Stimulated activated naive CD8-positive, alpha-beta T cell treated with anti-CD3 and anti-CD28 coated beads, Interleukin-15, amount 100 ng/mL, for 72 hours (primary cell): ENCODE measurements around the gene SARDH.

ENCODE experiments used
- ATAC-seq: fragments of 150-1000 bp; cut with Tn5 transposase; 2 replicates; pipeline ENCODE4 v1.10.0; 2021; ENCODE audit warnings: mild to moderate bottlenecking, moderate library complexity
- DNase-seq, 2 donors: peaks; one replicate each; pipeline ENCODE4 v3.0.0; 2021 to 2022
- H3K27ac Mint-ChIP-seq, 2 donors: one replicate each; pipeline ENCODE4 v1.8.0; 2022; ENCODE audit warnings: mild to moderate bottlenecking in 2 of 2, mixed read lengths in 2 of 2, moderate library complexity in 2 of 2
- H3K27me3 Mint-ChIP-seq: one replicate; pipeline ENCODE4 v1.8.0; 2022; ENCODE audit warnings: mixed read lengths
- H3K4me1 Mint-ChIP-seq: one replicate; pipeline ENCODE4 v1.8.0; 2022; ENCODE audit warnings: mild to moderate bottlenecking, mixed read lengths
- H3K4me3 Mint-ChIP-seq, 2 donors: one replicate each; pipeline ENCODE4 v1.8.0; 2022; ENCODE audit warnings: mild to moderate bottlenecking in 2 of 2, mixed read lengths in 2 of 2, moderate library complexity in 1 of 2
- H3K9me3 Mint-ChIP-seq, 2 donors: one replicate each; pipeline ENCODE4 v1.8.0; 2022; ENCODE audit warnings: mixed read lengths in 2 of 2

The SARDH gene

DNA sequence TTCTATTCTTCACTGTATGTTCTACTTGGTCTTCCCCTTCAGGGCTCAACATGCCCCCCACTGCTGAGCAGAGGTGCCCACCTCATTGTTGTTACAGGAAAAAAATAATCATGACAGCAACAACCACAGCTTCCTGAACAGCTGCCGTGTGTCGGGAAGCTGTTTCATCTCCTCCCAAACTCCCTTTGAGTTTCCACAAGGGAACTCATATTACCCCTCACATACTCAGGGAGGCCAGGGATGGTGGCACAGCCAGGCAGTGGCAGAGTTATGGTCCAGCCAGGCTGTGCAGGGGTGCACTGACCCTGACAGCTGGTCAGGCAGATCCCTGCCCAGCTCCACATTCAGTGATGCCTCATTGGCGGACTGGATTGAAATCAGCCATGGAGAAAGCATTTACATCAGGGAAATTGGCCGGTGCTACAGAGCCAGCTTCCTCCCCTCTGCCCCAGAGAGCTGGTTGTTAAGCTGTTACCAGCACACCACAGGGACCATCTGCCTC is 37.3 kb downstream of the SARDH start:
- Mint-ChIP-seq H3K9me3 (peaks cover 0 to 9% of the 10 kb centered on the region in 2 donors), H3K4me1 (peaks cover 47% of the 10 kb centered on the region), H3K4me3 (peak overlapping the region; percentile 81 to 85), H3K27me3 (no peaks in the 10 kb centered on the region), H3K27ac (peak overlapping the region in 1 of 2 donors; percentile 79)
- DNase-seq (no peak), ATAC-seq (peak; percentile 29)

DNA sequence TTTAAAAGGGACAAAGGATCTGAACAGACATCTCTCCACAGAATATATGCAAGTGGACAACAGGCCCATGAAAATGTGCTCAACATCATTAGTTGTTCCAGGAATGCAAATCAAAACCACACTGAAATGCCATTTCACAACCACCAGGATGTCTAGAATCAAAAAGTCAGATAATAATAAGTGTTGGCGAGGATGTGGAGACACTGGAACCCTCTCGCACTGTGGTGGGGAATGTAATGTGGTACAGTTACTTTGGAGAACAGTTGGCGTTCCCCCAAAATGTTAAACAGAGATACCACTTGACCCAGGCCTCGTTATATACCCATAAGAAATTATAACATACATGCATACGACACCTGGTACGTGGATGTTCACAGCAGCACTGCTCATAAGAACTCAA is 38.6 kb downstream of the SARDH start:
- Mint-ChIP-seq H3K4me1 (peaks cover 49% of the 10 kb centered on the region), H3K9me3 (peaks cover 0 to 9% of the 10 kb centered on the region in 2 donors), H3K4me3 (no peak overlapping the region), H3K27me3 (no peaks in the 10 kb centered on the region), H3K27ac (no peak overlapping the region)
- DNase-seq (no peak), ATAC-seq (no peak)

DNA sequence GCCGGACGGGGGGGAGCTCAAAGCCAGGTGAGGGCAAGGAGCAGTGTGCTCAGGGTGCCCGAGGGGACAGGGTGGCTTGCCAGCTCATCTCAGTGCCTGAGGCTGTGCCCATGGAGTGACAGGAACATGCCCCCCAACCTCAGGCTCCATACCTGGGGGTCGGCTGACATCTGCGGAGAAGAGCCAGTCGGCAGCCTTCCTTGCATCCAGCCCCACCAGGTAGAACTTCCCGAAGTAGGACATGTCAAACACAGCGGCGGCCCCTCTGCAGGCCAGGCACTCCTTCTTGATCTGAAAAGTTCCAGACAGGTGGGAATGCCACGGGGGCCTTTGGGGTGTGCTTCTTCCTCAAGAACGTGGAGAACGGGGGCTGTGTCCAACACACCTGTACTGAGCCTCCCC is 42.1 kb downstream of the SARDH start:
- ATAC-seq (no peak), DNase-seq (no peak)
- peaks cover 41% of the 10 kb centered on the region for H3K4me1 Mint-ChIP-seq
- no peaks in the 10 kb centered on the region for H3K27me3 Mint-ChIP-seq
- H3K9me3 Mint-ChIP-seq: peaks cover 0 to 9% of the 10 kb centered on the region in 2 donors
- no peak overlapping the region for H3K27ac Mint-ChIP-seq
- H3K4me3 Mint-ChIP-seq: no peak overlapping the region

DNA sequence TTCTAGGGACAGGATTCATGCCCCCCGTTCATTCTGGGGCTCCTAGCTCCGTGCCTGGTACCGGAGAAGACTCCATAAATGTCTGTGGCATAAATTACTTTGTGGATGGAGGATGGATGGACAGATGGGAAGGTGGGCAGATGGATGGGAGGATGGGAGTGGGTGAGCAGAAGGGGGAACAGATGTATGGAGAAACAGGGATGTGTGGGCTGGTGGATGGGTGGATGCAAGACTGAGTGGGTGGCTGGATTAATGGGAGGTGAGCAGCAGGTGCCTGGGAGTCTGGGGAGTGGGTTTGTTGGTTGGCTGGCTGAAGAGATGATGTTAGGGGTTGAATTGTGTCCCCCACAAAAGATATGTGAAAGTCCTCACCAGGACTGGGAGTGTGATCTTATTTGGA is 43.5 kb downstream of the SARDH start:
- H3K27me3 Mint-ChIP-seq: no peaks in the 10 kb centered on the region
- DNase-seq (no peak), ATAC-seq (no peak)
- H3K4me1 Mint-ChIP-seq: peaks cover 32% of the 10 kb centered on the region
- H3K9me3 Mint-ChIP-seq: peaks cover 0 to 8% of the 10 kb centered on the region in 2 donors
- H3K4me3 Mint-ChIP-seq: no peak overlapping the region
- H3K27ac Mint-ChIP-seq: peak overlapping the region in 1 of 2 donors; percentile 22

DNA sequence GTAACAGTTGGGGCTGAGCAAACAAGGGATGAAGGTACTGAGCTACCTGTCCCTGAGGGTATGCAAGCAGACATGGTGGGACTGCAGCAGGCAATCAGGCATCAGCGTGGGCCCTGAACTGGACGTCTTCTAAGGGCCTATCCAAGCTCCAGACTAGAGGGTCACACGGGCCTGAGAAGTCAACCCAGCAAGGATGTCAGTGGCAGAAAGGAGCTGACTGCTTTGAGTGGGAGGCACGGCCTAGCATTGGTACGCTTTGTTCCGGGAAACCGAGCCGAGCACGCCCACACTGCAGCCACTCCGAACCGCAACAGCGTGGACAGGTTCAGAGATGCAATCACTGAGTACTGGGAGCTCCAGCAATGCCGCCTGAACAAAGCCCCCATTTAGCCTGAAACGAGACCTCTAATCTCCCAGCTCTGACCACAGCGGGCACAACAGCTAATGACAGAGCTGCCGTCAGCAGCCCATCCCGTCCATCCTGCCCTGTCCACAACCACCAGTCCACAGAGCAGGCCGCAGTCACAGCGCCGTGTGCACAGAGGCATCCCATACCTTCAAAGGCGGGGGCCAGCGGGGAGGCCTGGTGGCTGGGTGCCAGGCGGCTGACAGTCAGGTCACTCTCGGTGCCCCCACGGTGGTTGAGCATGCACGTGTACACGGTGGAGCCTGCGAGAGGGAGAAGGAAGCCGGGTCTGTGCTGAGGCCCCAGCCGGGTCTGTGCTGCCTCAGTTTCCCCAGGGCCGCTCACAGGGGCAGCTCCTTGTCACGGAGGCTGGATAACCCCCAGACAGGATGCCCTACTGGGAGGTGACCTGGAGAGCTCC is 44.2 kb downstream of the SARDH start:
- H3K4me1 Mint-ChIP-seq: peaks cover 31% of the 10 kb centered on the region
- no peak for DNase-seq
- H3K27me3 Mint-ChIP-seq: no peaks in the 10 kb centered on the region
- peaks cover 0 to 4% of the 10 kb centered on the region in 2 donors for H3K9me3 Mint-ChIP-seq
- H3K27ac Mint-ChIP-seq: no peak overlapping the region
- ATAC-seq: no peak
- H3K4me3 Mint-ChIP-seq: no peak overlapping the region

DNA sequence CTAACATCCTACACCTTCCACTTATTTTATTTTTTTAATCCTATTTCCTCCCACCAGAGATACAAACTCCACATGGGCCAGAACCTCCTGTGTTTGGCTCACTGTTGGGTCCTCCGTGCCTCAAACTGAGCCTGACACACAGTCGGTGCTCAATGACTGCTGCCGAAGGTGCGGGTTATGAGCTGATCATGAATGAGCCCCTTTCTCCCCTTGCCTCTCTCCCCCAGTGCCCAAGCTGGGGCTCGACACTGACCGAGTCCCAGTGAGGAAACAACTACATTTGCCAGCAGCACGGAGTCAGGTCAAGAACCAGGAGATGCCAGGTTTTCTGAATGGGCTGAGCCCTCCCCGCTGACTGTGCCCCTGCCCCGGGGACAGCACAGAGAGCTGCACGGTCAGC is 45.0 kb downstream of the SARDH start:
- peaks cover 25% of the 10 kb centered on the region for H3K4me1 Mint-ChIP-seq

DNA sequence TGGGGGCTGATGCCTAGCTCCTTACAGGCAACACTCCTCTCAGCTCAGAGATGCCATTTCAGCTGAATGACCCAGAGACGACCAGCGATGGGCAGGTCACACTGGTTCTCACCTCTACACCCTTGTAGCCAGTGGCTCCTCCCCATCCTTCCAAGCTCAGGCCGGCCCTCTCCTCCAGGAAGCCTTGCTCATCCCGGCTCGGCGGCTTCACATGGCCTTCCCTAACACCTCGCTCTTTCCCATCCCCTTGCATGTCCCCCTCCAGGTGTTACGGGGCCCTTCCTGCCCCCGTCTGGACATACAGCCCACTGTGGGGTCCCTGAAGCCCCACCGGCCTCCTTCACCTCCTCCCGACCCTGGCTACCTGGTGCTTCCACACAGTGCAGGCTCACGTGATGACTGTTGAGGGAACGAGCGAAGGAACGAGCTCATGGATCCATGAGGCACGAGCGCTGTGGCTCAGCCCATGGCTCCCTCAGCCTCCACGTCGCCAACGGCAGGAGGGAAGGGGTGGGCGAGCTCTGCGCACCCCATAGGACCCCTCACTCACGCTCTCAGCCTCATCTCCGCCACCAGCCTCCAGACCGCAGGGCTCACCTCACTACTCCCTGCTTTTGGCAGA is 45.7 kb downstream of the SARDH start:
- ATAC-seq: no peak
- peaks cover 25% of the 10 kb centered on the region for H3K4me1 Mint-ChIP-seq
- DNase-seq: no peak
- peak overlapping the region in 1 of 2 donors; percentile 34 for H3K27ac Mint-ChIP-seq
- H3K4me3 Mint-ChIP-seq: peak overlapping the region in 1 of 2 donors; percentile 24
- no peaks in the 10 kb centered on the region for H3K27me3 Mint-ChIP-seq
- H3K9me3 Mint-ChIP-seq: no peaks in the 10 kb centered on the region

More for the DNA sequence above, 45.0 kb downstream of the SARDH start:
- ATAC-seq (no peak), DNase-seq (no peak)
- H3K9me3 Mint-ChIP-seq: no peaks in the 10 kb centered on the region
- no peaks in the 10 kb centered on the region for H3K27me3 Mint-ChIP-seq
- H3K27ac Mint-ChIP-seq: no peak overlapping the region
- H3K4me3 Mint-ChIP-seq: no peak overlapping the region

DNA sequence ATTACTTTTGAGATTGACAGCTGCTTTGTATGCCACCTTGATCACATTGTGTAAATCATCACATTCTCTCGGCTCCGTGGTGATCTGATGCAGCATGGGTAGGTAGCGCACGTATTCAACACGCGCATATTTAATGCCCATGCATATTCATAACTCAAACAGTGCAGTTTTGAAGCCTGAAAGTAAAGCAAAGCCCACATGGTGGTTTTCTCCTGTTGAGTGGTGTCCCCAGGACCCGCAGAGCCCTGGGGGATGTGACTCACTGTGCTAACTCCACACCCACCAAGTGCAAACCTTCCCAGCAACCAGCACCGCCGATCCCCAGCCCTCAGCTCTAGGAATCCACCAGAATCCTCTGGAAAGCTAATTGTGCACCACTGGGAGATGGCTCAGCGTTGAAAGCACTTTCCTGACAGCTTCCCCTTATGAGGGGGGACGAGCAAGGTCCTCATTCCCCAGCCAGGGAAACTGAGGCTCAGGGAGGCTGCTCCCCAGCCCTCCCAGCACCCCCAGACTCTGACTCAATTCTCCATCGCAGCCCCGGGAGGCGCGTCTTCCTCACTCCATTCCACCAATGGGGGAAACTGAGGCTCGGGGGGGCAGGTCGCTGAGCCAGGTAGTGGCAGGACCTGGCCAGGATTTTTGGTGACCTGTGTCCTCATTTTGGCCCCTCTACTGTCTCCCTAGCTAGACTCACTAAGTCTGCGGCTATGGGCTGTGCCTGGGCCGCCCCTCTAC is 46.4 kb downstream of the SARDH start:
- DNase-seq: no peak
- Mint-ChIP-seq H3K4me1 (peaks cover 24% of the 10 kb centered on the region), H3K27ac (no peak overlapping the region), H3K27me3 (no peaks in the 10 kb centered on the region), H3K4me3 (peak overlapping the region in 1 of 2 donors; percentile 24), H3K9me3 (no peaks in the 10 kb centered on the region)
- ATAC-seq: peak; percentile 81

DNA sequence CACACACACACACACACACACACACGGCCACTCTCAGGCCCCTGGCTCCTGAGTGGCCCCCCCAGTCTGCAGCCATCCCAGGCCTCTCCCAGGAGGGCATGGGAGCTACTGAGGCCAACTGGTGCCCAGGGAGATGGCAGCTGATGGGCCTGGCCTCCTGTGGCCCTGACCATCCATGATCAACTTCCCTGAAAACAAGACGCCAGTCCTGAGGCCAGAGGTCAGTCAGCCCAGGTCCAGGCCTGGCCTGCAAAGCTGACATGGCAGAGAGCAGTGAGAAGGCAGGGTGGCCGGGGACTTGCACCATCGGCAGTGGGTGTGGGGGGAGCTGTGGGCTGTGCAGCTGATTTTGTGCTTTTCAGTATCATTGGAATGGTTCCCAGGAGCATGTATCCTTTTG is 47.0 kb downstream of the SARDH start:
- H3K4me3 Mint-ChIP-seq: peak overlapping the region in 1 of 2 donors; percentile 39
- H3K9me3 Mint-ChIP-seq: no peaks in the 10 kb centered on the region
- ATAC-seq (no peak), DNase-seq (no peak)
- peak overlapping the region in 1 of 2 donors; percentile 82 for H3K27ac Mint-ChIP-seq
- no peaks in the 10 kb centered on the region for H3K27me3 Mint-ChIP-seq
- H3K4me1 Mint-ChIP-seq: peaks cover 18% of the 10 kb centered on the region

DNA sequence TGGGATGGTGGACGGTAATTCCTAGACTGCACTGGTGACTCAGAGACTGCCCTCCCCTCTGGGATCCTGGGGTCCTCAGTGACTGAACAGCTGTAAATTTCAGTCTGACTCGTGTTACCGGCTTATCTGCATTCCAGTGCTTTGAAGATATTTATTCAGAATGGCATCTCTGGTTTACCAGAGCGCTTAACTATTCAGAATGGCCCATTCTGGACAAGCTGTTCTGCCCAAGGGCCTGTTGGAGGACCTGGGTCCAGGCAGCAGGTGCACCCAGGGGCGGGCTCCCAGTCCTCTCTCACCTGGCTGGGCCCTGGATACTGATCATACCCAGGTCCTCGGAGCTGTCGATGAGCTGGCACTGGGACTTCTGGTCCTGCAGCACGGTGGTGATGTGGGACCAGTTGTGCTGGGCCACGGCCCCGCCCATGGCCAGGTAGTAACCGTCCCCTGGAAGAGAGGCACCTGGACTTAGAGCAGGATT is 48.0 kb downstream of the SARDH start:
- no peak for ATAC-seq
- Mint-ChIP-seq H3K4me3 (no peak overlapping the region), H3K4me1 (peaks cover 17% of the 10 kb centered on the region), H3K27me3 (no peaks in the 10 kb centered on the region), H3K27ac (no peak overlapping the region), H3K9me3 (no peaks in the 10 kb centered on the region)
- no peak for DNase-seq

DNA sequence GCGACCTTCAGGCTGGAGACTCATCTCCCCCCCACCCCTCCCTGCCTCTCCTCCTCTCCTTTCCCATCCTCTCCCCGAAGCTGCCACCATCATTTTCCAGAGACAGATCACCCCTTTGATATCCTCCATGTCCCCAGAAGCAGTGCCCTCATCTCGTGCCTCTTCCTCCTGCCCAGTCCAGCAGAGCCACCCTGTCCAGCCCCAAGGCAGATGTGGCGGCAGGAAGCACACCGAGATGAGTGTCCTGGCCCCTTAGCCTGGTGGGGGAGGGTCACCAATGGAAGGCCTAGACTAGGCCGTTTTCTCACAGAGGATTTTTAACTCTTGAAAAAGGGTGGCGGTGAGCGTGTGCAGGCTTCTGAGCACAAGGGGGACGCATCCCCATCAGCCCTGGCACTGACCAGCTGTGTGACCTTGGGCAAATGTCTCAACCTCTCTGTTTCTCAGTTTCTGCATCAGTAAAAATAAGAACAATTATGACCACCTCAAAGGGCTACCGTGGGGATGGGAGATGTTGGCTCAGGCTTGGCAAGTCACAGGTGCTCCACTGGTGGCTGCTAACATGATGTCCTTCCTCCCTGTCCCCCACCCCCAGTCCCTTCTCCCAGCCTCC is 48.9 kb downstream of the SARDH start:
- Mint-ChIP-seq H3K4me1 (peaks cover 26% of the 10 kb centered on the region), H3K4me3 (no peak overlapping the region), H3K27me3 (no peaks in the 10 kb centered on the region), H3K27ac (no peak overlapping the region), H3K9me3 (no peaks in the 10 kb centered on the region)
- DNase-seq (no peak), ATAC-seq (no peak)

DNA sequence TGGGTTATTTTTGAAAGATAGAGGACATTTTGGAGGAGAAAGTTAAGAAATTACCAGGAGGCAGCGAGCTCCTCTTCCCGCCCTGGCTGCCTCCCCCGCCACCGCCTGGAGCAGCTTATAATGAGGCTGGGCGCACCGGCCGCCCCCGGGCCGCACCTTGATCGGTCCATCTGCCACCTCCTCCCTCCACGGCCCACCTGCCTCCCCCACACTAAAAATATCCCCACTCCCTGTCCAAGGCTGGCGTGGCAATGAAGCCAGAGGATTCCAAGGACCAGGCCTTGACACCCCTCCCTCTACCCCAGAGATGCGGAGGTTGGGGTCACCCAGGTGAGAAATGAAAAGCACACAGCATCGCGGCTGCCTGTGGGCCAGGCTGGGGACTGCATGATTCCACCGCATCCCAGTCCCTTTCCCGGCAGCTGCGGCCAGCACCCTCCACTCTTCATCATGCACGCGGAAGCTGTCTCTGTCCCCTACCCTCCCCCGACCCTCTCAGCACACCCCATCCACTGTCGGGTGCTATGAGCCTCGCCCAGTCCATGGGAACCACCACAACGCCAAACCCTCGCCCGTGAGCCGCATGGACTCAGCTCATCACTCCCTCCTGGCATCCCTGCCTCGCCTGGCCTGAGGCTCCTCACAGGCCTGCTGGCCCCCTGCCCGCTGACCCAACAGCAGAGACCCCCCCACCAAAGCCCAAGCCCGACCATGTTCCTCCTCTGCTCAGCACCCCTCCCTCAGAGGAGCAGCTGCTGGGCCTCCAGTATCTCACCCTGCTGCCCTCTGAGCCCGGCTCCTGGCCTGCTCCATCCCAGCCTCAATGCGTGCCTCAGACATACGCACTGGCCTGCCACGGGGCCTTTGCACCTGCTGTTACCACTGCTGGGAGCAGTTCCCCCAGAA is 50.0 kb downstream of the SARDH start:
- Mint-ChIP-seq H3K27ac (no peak overlapping the region), H3K27me3 (no peaks in the 10 kb centered on the region), H3K4me3 (no peak overlapping the region)

DNA sequence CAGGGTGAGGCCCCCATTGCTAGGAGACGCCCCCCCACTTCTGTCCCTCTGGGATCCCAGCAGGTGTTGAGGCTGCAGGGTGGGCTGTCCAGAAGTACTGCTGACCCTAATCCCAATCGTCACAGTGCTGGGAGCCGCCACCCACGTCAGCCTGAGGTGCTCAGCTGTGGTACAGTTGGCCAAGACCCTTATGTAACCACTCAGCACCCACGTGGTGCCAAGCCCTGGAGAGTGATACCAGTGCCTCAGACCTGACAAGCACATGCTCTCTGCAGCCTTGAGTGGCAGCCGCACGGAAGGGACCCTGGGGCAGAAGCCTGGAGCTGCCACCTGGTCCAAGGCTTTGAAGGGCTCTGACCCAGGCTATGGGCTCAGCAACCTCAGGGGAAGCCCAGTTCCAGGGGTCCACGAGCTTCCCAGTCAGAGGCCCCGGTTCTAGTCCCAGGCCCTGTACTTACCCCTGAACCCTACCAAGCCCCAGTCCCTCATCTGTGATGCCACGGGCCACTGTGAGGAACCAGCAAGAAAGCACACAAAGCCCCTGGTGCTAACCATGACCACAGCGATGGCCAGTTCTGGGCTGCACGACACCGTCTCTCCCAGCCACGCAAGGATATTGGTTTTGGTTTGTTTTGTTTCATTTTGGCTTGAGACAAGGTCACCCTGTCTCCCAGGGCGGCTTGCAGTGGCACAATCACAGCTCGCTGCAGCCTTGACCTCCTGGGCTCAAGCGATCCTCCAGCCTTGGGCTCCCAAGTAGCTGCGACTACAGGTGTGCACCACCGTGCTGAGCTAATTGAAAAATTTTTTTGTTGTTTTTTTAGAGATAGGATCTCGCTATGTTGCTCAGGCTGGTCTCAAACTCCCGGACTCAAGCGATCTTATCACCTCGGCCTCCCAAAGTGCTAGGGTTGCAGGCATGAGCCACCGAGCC is 51.2 kb downstream of the SARDH start:
- ATAC-seq (no peak), DNase-seq (no peak)
- Mint-ChIP-seq H3K27me3 (no peaks in the 10 kb centered on the region), H3K9me3 (no peaks in the 10 kb centered on the region), H3K4me3 (no peak overlapping the region), H3K4me1 (peaks cover 37% of the 10 kb centered on the region), H3K27ac (no peak overlapping the region)

More for the DNA sequence above, 50.0 kb downstream of the SARDH start:
- Mint-ChIP-seq H3K9me3 (no peaks in the 10 kb centered on the region), H3K4me1 (peaks cover 37% of the 10 kb centered on the region)
- ATAC-seq (no peak), DNase-seq (no peak)
